Glutamatergic neuron (in vitro differentiated cells): ENCODE measurements around the gene PRXL2B. TPM values are rescaled to one million over a fixed set of nuclear protein-coding genes. Genes with fewer than 3 reads are reported as not detected.

Source experiments
- DNase-seq: peaks from one replicate; pipeline ENCODE4 v3.0.0; 2022
- H3K27ac Mint-ChIP-seq: one replicate; pipeline ENCODE4 v1.8.0; 2020; ENCODE audit warnings: mild to moderate bottlenecking, mixed read lengths, inconsistent platforms; ENCODE audit not compliant: unreplicated experiment
- H3K27me3 Mint-ChIP-seq: one replicate; pipeline ENCODE4 v1.8.0; 2020; ENCODE audit warnings: mild to moderate bottlenecking, moderate library complexity, mixed read lengths, inconsistent platforms; ENCODE audit not compliant: unreplicated experiment
- H3K36me3 Mint-ChIP-seq: one replicate; pipeline ENCODE4 v1.8.0; 2020; ENCODE audit warnings: mild to moderate bottlenecking, mixed read lengths, inconsistent platforms; ENCODE audit not compliant: unreplicated experiment
- H3K4me1 Mint-ChIP-seq: one replicate; pipeline ENCODE4 v1.8.0; 2020; ENCODE audit warnings: mild to moderate bottlenecking, low read depth, mixed read lengths, inconsistent platforms; ENCODE audit not compliant: unreplicated experiment
- H3K4me3 Mint-ChIP-seq: one replicate; pipeline ENCODE4 v1.8.0; 2020; ENCODE audit warnings: mild to moderate bottlenecking, mixed read lengths, inconsistent platforms; ENCODE audit not compliant: unreplicated experiment
- H3K9me3 Mint-ChIP-seq: one replicate; pipeline ENCODE4 v1.8.0; 2020; ENCODE audit warnings: mild to moderate bottlenecking, moderate library complexity, mixed read lengths, inconsistent platforms; ENCODE audit not compliant: unreplicated experiment
- total RNA-seq: library from RNA; stranded (reverse); fragmentation: NEBNext Ultra II Directional; extraction: Animal tissue kit (Norgen Biotek cat#: 25700); gene quantifications from one replicate; pipeline ENCODE4 v1.2.1, GENCODE V29; 2021; ENCODE audit not compliant: unreplicated experiment
- TF ChIP-seq, protein P1 (sequence below): fragments of 200-600 bp; sonication (generic); IDR thresholded peaks from one replicate; pipeline ENCODE4 v1.5.0; 2021; ENCODE audit not compliant: partially characterized antibody, unreplicated experiment

The PRXL2B gene
- total RNA-seq, 1 donor from 2014 or later, result 46.1 TPM

DNA sequence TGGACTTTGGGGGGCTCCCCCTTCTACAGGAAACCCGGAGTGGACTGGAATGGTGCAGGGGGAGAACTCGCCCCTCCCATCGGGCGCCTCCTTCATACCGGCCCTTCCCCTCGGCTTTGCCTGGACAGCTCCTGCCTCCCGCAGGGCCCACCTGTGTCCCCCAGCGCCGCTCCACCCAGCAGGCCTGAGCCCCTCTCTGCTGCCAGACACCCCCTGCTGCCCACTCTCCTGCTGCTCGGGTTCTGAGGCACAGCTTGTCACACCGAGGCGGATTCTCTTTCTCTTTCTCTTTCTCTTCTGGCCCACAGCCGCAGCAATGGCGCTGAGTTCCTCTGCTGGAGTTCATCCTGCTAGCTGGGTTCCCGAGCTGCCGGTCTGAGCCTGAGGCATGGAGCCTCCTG lies 30.3 kb upstream of the PRXL2B start, which contains the start of gene TNFRSF14:
TSS of gene TNFRSF14 (plus strand) at position 95 of the 401 bp plus-strand sequence. CDS start at position 389, 294 bp downstream.
- no peak within 1 kb of the TSS for H3K27ac Mint-ChIP-seq
- no peak within 1 kb of the TSS for H3K4me3 Mint-ChIP-seq
- peaks cover 2% of the 10 kb centered on the region for H3K9me3 Mint-ChIP-seq
- no peak for DNase-seq
- TF ChIP-seq, protein P1, sequence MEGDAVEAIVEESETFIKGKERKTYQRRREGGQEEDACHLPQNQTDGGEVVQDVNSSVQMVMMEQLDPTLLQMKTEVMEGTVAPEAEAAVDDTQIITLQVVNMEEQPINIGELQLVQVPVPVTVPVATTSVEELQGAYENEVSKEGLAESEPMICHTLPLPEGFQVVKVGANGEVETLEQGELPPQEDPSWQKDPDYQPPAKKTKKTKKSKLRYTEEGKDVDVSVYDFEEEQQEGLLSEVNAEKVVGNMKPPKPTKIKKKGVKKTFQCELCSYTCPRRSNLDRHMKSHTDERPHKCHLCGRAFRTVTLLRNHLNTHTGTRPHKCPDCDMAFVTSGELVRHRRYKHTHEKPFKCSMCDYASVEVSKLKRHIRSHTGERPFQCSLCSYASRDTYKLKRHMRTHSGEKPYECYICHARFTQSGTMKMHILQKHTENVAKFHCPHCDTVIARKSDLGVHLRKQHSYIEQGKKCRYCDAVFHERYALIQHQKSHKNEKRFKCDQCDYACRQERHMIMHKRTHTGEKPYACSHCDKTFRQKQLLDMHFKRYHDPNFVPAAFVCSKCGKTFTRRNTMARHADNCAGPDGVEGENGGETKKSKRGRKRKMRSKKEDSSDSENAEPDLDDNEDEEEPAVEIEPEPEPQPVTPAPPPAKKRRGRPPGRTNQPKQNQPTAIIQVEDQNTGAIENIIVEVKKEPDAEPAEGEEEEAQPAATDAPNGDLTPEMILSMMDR, result no peak
- H3K27me3 Mint-ChIP-seq, result peaks cover 6% of the 10 kb centered on the region
- H3K4me1 Mint-ChIP-seq, result peaks cover 12% of the 10 kb centered on the region
- H3K36me3 Mint-ChIP-seq, result no peaks in the 10 kb centered on the region

DNA sequence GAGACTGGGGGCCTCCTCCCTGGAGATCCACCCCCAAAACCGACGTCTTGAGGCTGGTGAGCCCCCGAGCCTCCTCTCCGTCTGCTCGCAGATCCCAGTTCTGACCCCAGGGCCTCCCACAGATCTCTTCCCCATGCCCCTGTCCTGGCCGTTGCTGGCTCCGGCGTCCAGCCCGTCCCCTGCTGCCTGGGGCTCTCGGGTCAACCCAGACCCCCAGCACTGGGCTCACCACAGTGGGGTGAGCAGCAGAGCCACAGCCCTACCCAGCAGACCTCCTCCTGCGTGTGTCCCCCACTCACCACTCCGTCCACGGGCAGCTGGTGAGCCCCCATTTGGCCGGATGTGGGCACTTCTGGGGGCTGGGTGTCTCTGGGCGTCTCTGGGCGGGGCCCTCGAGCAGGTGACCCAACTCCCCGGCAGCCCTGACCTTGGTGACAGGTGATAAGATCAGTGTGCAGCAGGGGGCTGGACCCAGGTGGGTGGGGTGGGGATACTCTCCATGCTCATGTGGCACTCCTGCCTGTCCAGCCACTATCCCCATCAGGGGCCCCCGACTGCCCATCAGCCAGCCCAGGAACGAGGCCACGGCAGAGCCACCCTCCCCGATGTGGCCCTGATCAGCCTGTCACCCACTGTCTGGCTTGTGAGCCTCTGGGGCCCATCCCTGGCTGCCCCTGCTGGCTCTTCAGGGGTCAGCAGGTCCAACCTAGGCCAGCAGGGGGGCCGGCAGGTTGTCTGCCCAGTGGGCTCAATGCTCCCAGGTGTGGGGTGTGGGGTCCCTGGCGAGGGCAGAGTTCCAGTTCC lies 29.7 kb upstream of the PRXL2B start:
- Mint-ChIP-seq H3K27ac (no peak overlapping the region), H3K36me3 (no peaks in the 10 kb centered on the region), H3K27me3 (peaks cover 7% of the 10 kb centered on the region), H3K4me3 (no peak overlapping the region), H3K9me3 (peaks cover 3% of the 10 kb centered on the region), H3K4me1 (peaks cover 12% of the 10 kb centered on the region)
- peak; percentile 14 for DNase-seq
- TF ChIP-seq, protein P1, result no peak

DNA sequence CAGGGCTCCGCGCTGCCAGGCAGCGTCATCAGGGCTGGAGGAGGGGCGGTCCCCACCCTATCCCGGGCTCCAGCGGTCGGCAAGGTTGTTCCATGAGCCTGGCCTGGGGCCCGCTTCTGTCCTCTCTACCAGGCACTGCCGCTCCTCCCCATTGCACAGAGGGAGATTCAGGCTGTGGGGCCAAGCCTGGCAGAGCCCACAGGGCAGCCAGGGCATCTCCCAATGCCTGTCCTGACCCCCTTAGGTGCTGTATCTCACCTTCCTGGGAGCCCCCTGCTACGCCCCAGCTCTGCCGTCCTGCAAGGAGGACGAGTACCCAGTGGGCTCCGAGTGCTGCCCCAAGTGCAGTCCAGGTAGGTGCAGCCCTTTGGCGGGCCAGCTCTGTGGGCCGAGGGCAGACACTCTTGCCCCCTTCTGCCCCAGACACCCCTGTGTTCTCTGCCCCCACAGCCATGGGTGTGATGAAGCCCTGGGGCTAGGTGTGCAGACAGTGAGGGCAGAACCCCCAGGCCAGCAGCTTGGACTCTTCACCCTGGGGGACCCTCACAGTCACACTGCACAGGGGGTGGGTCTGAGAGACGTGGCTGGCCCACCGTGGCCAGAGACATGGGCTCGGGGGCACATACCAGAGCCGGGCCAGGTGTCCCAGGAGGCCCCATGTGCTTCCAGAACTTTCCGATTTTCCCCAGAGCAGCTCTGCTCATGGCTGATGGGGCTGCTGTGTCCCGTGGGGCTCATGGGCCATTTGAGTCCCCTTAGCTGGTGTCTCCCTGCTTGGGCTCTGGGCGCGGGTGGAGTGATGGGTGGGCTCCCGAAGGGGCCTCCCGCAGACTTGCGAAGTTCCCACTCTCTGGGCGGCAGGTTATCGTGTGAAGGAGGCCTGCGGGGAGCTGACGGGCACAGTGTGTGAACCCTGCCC lies 28.8 kb upstream of the PRXL2B start:
- TF ChIP-seq, protein P1, result no peak
- DNase-seq, result peak; percentile 10
- H3K4me3 Mint-ChIP-seq, result no peak overlapping the region
- H3K36me3 Mint-ChIP-seq, result no peaks in the 10 kb centered on the region
- peaks cover 7% of the 10 kb centered on the region for H3K27me3 Mint-ChIP-seq
- H3K9me3 Mint-ChIP-seq, result peaks cover 3% of the 10 kb centered on the region
- no peak overlapping the region for H3K27ac Mint-ChIP-seq
- peaks cover 12% of the 10 kb centered on the region for H3K4me1 Mint-ChIP-seq

DNA sequence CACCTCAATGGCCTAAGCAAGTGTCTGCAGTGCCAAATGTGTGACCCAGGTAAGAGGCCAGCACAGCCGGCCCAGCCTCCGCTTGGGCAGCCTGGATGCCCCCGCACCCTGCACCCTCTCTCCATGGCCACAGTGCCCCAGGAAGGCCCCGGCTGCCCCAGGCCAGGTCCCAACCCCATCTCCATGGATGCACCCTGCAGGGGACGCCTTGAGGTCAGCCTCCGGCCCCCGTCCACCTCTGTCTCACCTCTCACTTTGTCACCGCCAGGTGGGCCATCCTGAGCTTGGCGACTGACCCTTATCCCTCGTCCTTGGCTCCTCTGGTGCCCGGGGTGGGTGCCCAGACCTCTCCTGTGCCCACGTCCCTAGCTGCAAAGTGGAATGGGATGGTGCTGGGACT lies 28.2 kb upstream of the PRXL2B start:
- TF ChIP-seq, protein P1, result no peak
- no peaks in the 10 kb centered on the region for H3K36me3 Mint-ChIP-seq

DNA sequence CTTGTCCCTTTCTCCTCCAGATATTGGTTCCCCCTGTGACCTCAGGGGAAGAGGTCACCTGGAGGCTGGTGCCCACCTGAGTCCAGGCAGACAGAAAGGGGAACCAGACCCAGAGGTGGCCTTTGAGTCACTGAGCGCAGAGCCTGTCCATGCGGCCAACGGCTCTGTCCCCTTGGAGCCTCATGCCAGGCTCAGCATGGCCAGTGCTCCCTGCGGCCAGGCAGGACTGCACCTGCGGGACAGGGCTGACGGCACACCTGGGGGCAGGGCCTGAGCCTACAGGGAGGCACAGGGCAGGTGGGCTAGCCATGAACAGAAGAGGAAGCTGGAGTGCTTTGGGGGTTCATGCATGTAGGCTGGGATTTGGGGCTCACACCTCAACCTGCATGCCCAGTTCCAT lies 27.7 kb upstream of the PRXL2B start:
- H3K4me1 Mint-ChIP-seq, result peaks cover 11% of the 10 kb centered on the region
- no peak overlapping the region for H3K4me3 Mint-ChIP-seq
- no peak overlapping the region for H3K27ac Mint-ChIP-seq
- H3K27me3 Mint-ChIP-seq, result peaks cover 6% of the 10 kb centered on the region
- H3K36me3 Mint-ChIP-seq, result no peaks in the 10 kb centered on the region
- DNase-seq, result peak; percentile 13
- TF ChIP-seq, protein P1, result no peak
- H3K9me3 Mint-ChIP-seq, result peaks cover 3% of the 10 kb centered on the region

More for the DNA sequence above, 28.2 kb upstream of the PRXL2B start:
- peaks cover 3% of the 10 kb centered on the region for H3K9me3 Mint-ChIP-seq
- H3K4me3 Mint-ChIP-seq, result no peak overlapping the region
- peaks cover 9% of the 10 kb centered on the region for H3K27me3 Mint-ChIP-seq
- H3K27ac Mint-ChIP-seq, result no peak overlapping the region
- H3K4me1 Mint-ChIP-seq, result peaks cover 14% of the 10 kb centered on the region
- peak; percentile 11 for DNase-seq
